Left colon (tissue), 2 donors: Measurements from ENCODE around the gene PARP9. TPM values are rescaled to one million over a fixed set of nuclear protein-coding genes. Genes with fewer than 3 reads are reported as not detected.
A peak's percentile ranks its signal among the peaks of the same experiment; 100 is the strongest.

ENCODE experiments used
- ATAC-seq: fragments of 200-7000 bp; cut with Tn5 transposase; one replicate; pipeline ENCODE4 v1.9.1; 2020; ENCODE audit warnings: mild to moderate bottlenecking, moderate library complexity
- DNase-seq, 2 donors: peaks; one replicate each; pipeline ENCODE4 v3.0.0-alpha.2; 2020
- intact Hi-C, 2 donors: fragments of 100-400 bp; cut with DNase I in 1 of 2; cut with micrococcal nuclease in 1 of 2; formaldehyde crosslinking; loops; one replicate each; pipeline versions ENCODE4 v1.11.2 to v1.14.0; 2022; cut with DNase I, micrococcal nuclease
- long read RNA-seq: library from polyadenylated mRNA; unstranded; transcript quantifications from one replicate; pipeline ENCODE4 v2.0.0, GENCODE V29; 2021
- total RNA-seq, 2 donors: library from RNA; stranded (reverse); fragmentation: NEBNext Ultra II Directional; extraction: Animal tissue kit (Norgen Biotek cat#: 25700); gene quantifications; one replicate each; pipeline ENCODE4 v1.2.1, GENCODE V29; 2021
- donor health status: DM: no; HTN: no; CAD: no.
- donor health status: DM: yes; HTN: yes; CAD: no.

Gene PARP9
- 10 to 100 TPM; 22.4 to 48.2 TPM for total RNA-seq
- long read RNA-seq, transcript PARP9-204 (11 exons, 3,040 nt) = major isoform, 5 of 117 reads
- long read RNA-seq, partial matches to known transcripts = 32 of 117 reads
- long read RNA-seq, other reads (novel, unspliced or antisense) = 80 of 117 reads

- peak; percentile 98 for ATAC-seq
- peak; percentile 88 to 93 for DNase-seq
- intact Hi-C loops = loop anchor here in 1 of 2 donors (5.0 kb wide), 1 partner anchor 118 kb away; the partner anchor contains the start of gene PARP14
Observed at GRCh38 chr3:122564155-122564912, at the start of gene PARP9, which contains the start of gene DTX3L. Gene PARP9, minus strand, starts transcription at chr3:122564300. Its CDS starts 4,680 bp downstream, at chr3:122559620. Gene DTX3L, plus strand, starts transcription at chr3:122564338. Its CDS starts 89 bp downstream, at chr3:122564427.

GRCh38 chr3:122612696-122613095 lies 48.6 kb upstream of the PARP9 start:
- DNase-seq = no peak
- ATAC-seq = no peak

GRCh38 chr3:122609798-122610559 lies 45.9 kb upstream of the PARP9 start:
- ATAC-seq = no peak
- intact Hi-C loops = no loop called here
- no peak for DNase-seq

More at GRCh38 chr3:122612696-122613095, 48.6 kb upstream of the PARP9 start:
- intact Hi-C loops = no loop called here

- no peak for DNase-seq
- intact Hi-C loops = no loop called here
- no peak for ATAC-seq
Observed at GRCh38 chr3:122608916-122609315, 44.8 kb upstream of the PARP9 start.

- no peak for DNase-seq
- ATAC-seq = no peak
Observed at GRCh38 chr3:122606330-122606729, 42.2 kb upstream of the PARP9 start.

GRCh38 chr3:122603056-122603455 lies 39.0 kb upstream of the PARP9 start:
- ATAC-seq (no peak), DNase-seq (no peak)
- intact Hi-C loops = no loop called here

More at GRCh38 chr3:122606330-122606729, 42.2 kb upstream of the PARP9 start:
- intact Hi-C loops = no loop called here

GRCh38 chr3:122602011-122602710 lies 38.1 kb upstream of the PARP9 start:
- DNase-seq = no peak
- ATAC-seq = no peak
- intact Hi-C loops = no loop called here

- no peak for ATAC-seq
- intact Hi-C loops = no loop called here
- DNase-seq = no peak
Observed at GRCh38 chr3:122598556-122598955, 34.5 kb upstream of the PARP9 start.

GRCh38 chr3:122598151-122598550 lies 34.1 kb upstream of the PARP9 start:
- intact Hi-C loops = no loop called here
- no peak for ATAC-seq
- no peak for DNase-seq

- no peak for ATAC-seq
- intact Hi-C loops = no loop called here
- DNase-seq = no peak
Observed at GRCh38 chr3:122594025-122594424, 29.9 kb upstream of the PARP9 start.

GRCh38 chr3:122590610-122591009 lies 26.5 kb upstream of the PARP9 start:
- DNase-seq (no peak), ATAC-seq (no peak)
- intact Hi-C loops = no loop called here

GRCh38 chr3:122589297-122589696 lies 25.2 kb upstream of the PARP9 start:
- no peak for ATAC-seq
- intact Hi-C loops = no loop called here
- DNase-seq = no peak

- intact Hi-C loops = no loop called here
Observed at GRCh38 chr3:122587572-122587971, 23.5 kb upstream of the PARP9 start.

GRCh38 chr3:122586773-122587485 lies 22.8 kb upstream of the PARP9 start:
- DNase-seq (no peak), ATAC-seq (no peak)
- intact Hi-C loops = no loop called here

More at GRCh38 chr3:122587572-122587971, 23.5 kb upstream of the PARP9 start:
- DNase-seq = no peak
- ATAC-seq = no peak

GRCh38 chr3:122586098-122586497 lies 22.0 kb upstream of the PARP9 start:
- intact Hi-C loops = no loop called here
- ATAC-seq (no peak), DNase-seq (no peak)

GRCh38 chr3:122582390-122582789 lies 18.3 kb upstream of the PARP9 start:
- ATAC-seq = no peak
- intact Hi-C loops = no loop called here
- no peak for DNase-seq

GRCh38 chr3:122581622-122582021 lies 17.5 kb upstream of the PARP9 start:
- no peak for ATAC-seq
- intact Hi-C loops = no loop called here
- DNase-seq = no peak

- no peak for DNase-seq
- ATAC-seq = no peak
- intact Hi-C loops = no loop called here
Observed at GRCh38 chr3:122580470-122580869, 16.4 kb upstream of the PARP9 start.
